Erythroblast (primary cell): Measurements from ENCODE around the gene MBD2.

Experiments
- GATA1 ChIP-seq: IDR thresholded peaks from 2 replicates; pipeline ENCODE4 v1.6.1; 2011; ENCODE audit warnings: low read depth, mild to moderate bottlenecking, control low read depth, low read length, moderate library complexity
- POLR2A ChIP-seq: IDR thresholded peaks from 2 replicates; pipeline ENCODE4 v1.6.1; 2011; ENCODE audit warnings: mild to moderate bottlenecking, low read length

DNA sequence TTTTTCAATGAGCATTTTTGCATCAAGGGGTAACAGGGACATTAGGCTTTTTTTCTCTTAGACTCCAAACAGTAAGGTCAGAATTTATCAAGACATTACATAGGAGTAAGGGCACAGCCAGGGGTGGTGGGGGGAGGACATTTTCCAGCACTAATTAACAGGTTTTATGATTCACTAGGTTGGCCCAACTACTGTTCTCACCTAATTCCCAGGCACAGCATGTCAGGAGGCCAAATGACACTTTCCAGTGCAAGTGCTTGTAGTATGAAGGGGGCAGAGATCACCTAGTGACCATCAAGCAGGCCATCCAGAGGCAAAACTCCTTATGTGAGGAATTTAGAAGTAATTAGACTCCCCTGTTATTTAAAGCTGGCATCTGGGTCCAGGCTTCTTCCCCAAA is 3.9 kb upstream of the MBD2 start:
- no peak for TF ChIP-seq POLR2A
- no peak for TF ChIP-seq GATA1
